H1 (cell line): Measurements from ENCODE around the gene HEBP1. TPM values are rescaled to one million over a fixed set of nuclear protein-coding genes. Genes with fewer than 3 reads are reported as not detected.

Experiments
- CTCF ChIA-PET: fragments of 300-600 bp; sonication (Branson Sonifier 250); formaldehyde crosslinking; loops from one replicate; lab custom pipeline; 2021; ENCODE audit not compliant: partially characterized antibody; lab: Charles Lee
- POLR2A ChIA-PET: fragments of 300-600 bp; sonication (Branson Sonifier 250); formaldehyde crosslinking; loops from one replicate; lab custom pipeline; 2021; ENCODE audit warnings: inconsistent platforms; ENCODE audit not compliant: partially characterized antibody; lab: Charles Lee
- DNase-seq, 2 experiments: peaks; one replicate each; pipeline versions ENCODE4 v3.0.0 to v3.0.0-alpha.2; 2010 to 2022; ENCODE audit warnings: low spot score in 2 of 2, low read depth in 1 of 2, mixed read lengths in 1 of 2
- FAIRE-seq: peaks from 2 replicates; lab custom pipeline; 2011; peaks lifted over from hg19 to GRCh38; lab: Jason Lieb, UNC
- H2AFZ ChIP-seq: 2 replicates; pipeline ENCODE4 v1.8.1; 2012; ENCODE audit warnings: low read length, inconsistent platforms
- H2AK5ac ChIP-seq: 2 replicates; pipeline ENCODE4 v1.6.1; 2013; ENCODE audit warnings: low read depth, low read length
- H2BK120ac ChIP-seq: replicated peaks from 2 replicates; pipeline ENCODE3; 2013; ENCODE audit warnings: low read depth, low read length, inconsistent platforms
- H2BK12ac ChIP-seq: 2 replicates; pipeline ENCODE4 v1.6.1; 2013; ENCODE audit warnings: low read depth, low read length
- H2BK15ac ChIP-seq: 2 replicates; pipeline ENCODE4 v1.6.1; 2013; ENCODE audit warnings: low read length
- H2BK20ac ChIP-seq: 2 replicates; pipeline ENCODE4 v1.6.1; 2013; ENCODE audit warnings: low read length
- H2BK5ac ChIP-seq: 2 replicates; pipeline ENCODE4 v1.6.1; 2013; ENCODE audit warnings: low read depth, low read length
- H3K14ac ChIP-seq: 2 replicates; pipeline ENCODE4 v1.6.1; 2013; ENCODE audit warnings: inconsistent platforms; ENCODE audit not compliant: insufficient read length
- H3K18ac ChIP-seq: 2 replicates; pipeline ENCODE4 v1.6.1; 2013; ENCODE audit warnings: low read length; ENCODE audit errors: extremely low read depth
- H3K23ac ChIP-seq: 2 replicates; pipeline ENCODE4 v1.6.1; 2013; ENCODE audit warnings: inconsistent platforms; ENCODE audit not compliant: insufficient read length
- H3K23me2 ChIP-seq: 2 replicates; pipeline ENCODE4 v1.6.1; 2013; ENCODE audit warnings: low read depth, low read length
- H3K27ac ChIP-seq: 2 replicates; pipeline ENCODE4 v1.6.1; 2011; ENCODE audit warnings: low read depth, low read length, inconsistent platforms
- H3K27me3 ChIP-seq, 4 experiments: replicated peaks in 1 of 4; 1 replicate in 1 of 4; 2 replicates in 3 of 4; pipeline versions ENCODE4 v1.6.1 to v1.8.1; 2011 to 2013; ENCODE audit warnings: low read length in 3 of 4, mild to moderate bottlenecking in 3 of 4, inconsistent platforms in 2 of 4, mixed read lengths in 2 of 4, moderate library complexity in 1 of 4; ENCODE audit not compliant: control insufficient read depth in 3 of 4, insufficient read depth in 3 of 4; ENCODE audit errors: extremely low read depth in 1 of 4
- H3K36me3 ChIP-seq, 4 experiments: 2 replicates each; pipeline versions ENCODE4 v1.6.1 to v1.8.1; 2011 to 2013; ENCODE audit warnings: mild to moderate bottlenecking in 4 of 4, low read length in 3 of 4, moderate library complexity in 2 of 4, control low read depth in 1 of 4, inconsistent platforms in 1 of 4; ENCODE audit not compliant: insufficient read depth in 4 of 4, control insufficient read depth in 2 of 4
- H3K4ac ChIP-seq: replicated peaks from 2 replicates; pipeline ENCODE3; 2013; ENCODE audit warnings: low read length, low read depth, mixed read lengths, inconsistent platforms; ENCODE audit not compliant: insufficient read length
- H3K4me1 ChIP-seq, 4 experiments: replicated peaks in 1 of 4; 1 replicate in 1 of 4; 2 replicates in 3 of 4; pipeline versions ENCODE4 v1.6.1 to v1.8.1; 2011 to 2013; ENCODE audit warnings: low read length in 3 of 4, inconsistent platforms in 2 of 4, mixed read lengths in 1 of 4; ENCODE audit not compliant: insufficient read depth in 4 of 4, control insufficient read depth in 3 of 4
- H3K4me2 ChIP-seq, 2 experiments: 2 replicates each; pipeline versions ENCODE4 v1.6.1 to v1.8.1; 2011 to 2013; ENCODE audit warnings: low read depth in 2 of 2, low read length in 2 of 2, control low read depth in 1 of 2, inconsistent platforms in 1 of 2, mild to moderate bottlenecking in 1 of 2; ENCODE audit not compliant: insufficient read depth in 1 of 2
- H3K4me3 ChIP-seq, 4 experiments: fragments of 200-600, 300-600 bp in 1 of 4; sonication (generic), shearing (Covaris generic), sonication (Bioruptor Twin) in 1 of 4; 2 replicates each; pipeline versions ENCODE4 v1.5.1 to v1.8.1; 2011 to 2016; ENCODE audit warnings: low read length in 4 of 4, low read depth in 3 of 4, control low read depth in 2 of 4, inconsistent platforms in 2 of 4, mild to moderate bottlenecking in 2 of 4, mixed read lengths in 1 of 4, moderate library complexity in 1 of 4; ENCODE audit not compliant: insufficient read depth in 2 of 4; ENCODE audit errors: extremely low read depth in 1 of 4
- H3K56ac ChIP-seq: replicated peaks from 2 replicates; pipeline ENCODE3; 2013; ENCODE audit warnings: low read depth, mild to moderate bottlenecking, mixed read lengths, low read length, inconsistent platforms; ENCODE audit not compliant: insufficient read length
- H3K79me1 ChIP-seq: 2 replicates; pipeline ENCODE4 v1.6.1; 2013; ENCODE audit warnings: low read depth, low read length, control low read depth
- H3K79me2 ChIP-seq, 2 experiments: 2 replicates each; pipeline versions ENCODE4 v1.6.1 to v1.8.1; 2012 to 2013; ENCODE audit warnings: low read length in 2 of 2, mild to moderate bottlenecking in 2 of 2, inconsistent platforms in 1 of 2; ENCODE audit not compliant: insufficient read depth in 2 of 2, control insufficient read depth in 1 of 2
- H3K9ac ChIP-seq, 4 experiments: replicated peaks in 1 of 4; 1 replicate in 1 of 4; 2 replicates in 3 of 4; pipeline versions ENCODE4 v1.6.1 to v1.8.1; 2011 to 2013; ENCODE audit warnings: low read depth in 3 of 4, low read length in 3 of 4, control low read depth in 2 of 4, mild to moderate bottlenecking in 2 of 4, moderate library complexity in 2 of 4, inconsistent platforms in 1 of 4; ENCODE audit errors: extremely low read depth in 1 of 4
- H3K9me3 ChIP-seq, 2 experiments: 2 replicates each; pipeline versions ENCODE4 v1.6.1 to v1.8.1; 2012 to 2013; ENCODE audit warnings: mild to moderate bottlenecking in 2 of 2, moderate library complexity in 2 of 2, control low read depth in 1 of 2, inconsistent platforms in 1 of 2, low read depth in 1 of 2, low read length in 1 of 2, mixed read lengths in 1 of 2; ENCODE audit not compliant: insufficient read depth in 2 of 2
- H4K20me1 ChIP-seq, 2 experiments: replicated peaks in 1 of 2; 2 replicates each; pipeline versions ENCODE3 to v1.8.1; 2011 to 2013; ENCODE audit warnings: inconsistent platforms in 2 of 2, low read length in 2 of 2, mild to moderate bottlenecking in 1 of 2; ENCODE audit not compliant: insufficient read depth in 2 of 2, control insufficient read depth in 1 of 2
- H4K5ac ChIP-seq: 2 replicates; pipeline ENCODE4 v1.6.1; 2013; ENCODE audit warnings: low read length, low read depth, mixed read lengths, inconsistent platforms; ENCODE audit not compliant: insufficient read length
- H4K8ac ChIP-seq: 2 replicates; pipeline ENCODE4 v1.8.0; 2013; ENCODE audit warnings: mild to moderate bottlenecking, moderate library complexity, low read length, inconsistent platforms; ENCODE audit not compliant: insufficient read depth; ENCODE audit errors: extremely low read depth
- H4K91ac ChIP-seq: replicated peaks from 2 replicates; pipeline ENCODE3; 2013; ENCODE audit warnings: low read length, mixed read lengths, inconsistent platforms; ENCODE audit not compliant: insufficient read length
- EZH2 ChIP-seq: fragments of 200-600 bp; sonication (generic); IDR thresholded peaks from 2 replicates; pipeline ENCODE4 v1.7.1; 2012; ENCODE audit warnings: low read depth, mild to moderate bottlenecking, moderate library complexity, low read length, inconsistent platforms; ENCODE audit not compliant: severe bottlenecking
- RAD21 ChIP-seq, 2 experiments: IDR thresholded peaks in 1 of 2; conservative IDR thresholded peaks in 1 of 2; 2 replicates each; pipeline ENCODE4 v1.6.1; 2011; ENCODE audit warnings: low read depth in 2 of 2, low read length in 2 of 2, improper control_type of control experiment in 1 of 2, inconsistent platforms in 1 of 2, mild to moderate bottlenecking in 1 of 2, moderate library complexity in 1 of 2
- SIN3A ChIP-seq, 2 experiments: IDR thresholded peaks in 1 of 2; conservative IDR thresholded peaks in 1 of 2; 2 replicates each; pipeline ENCODE4 v1.6.1; 2011 to 2012; ENCODE audit warnings: low read length in 2 of 2, improper control_type of control experiment in 1 of 2, low read depth in 1 of 2, mild to moderate bottlenecking in 1 of 2
- SRF ChIP-seq: IDR thresholded peaks from 2 replicates; pipeline ENCODE4 v1.6.1; 2011; ENCODE audit warnings: mild to moderate bottlenecking, low read depth, low read length, moderate library complexity
- WGBS, 2 experiments: shearing (Covaris generic) in 1 of 2; methylation state at CpG; one replicate each; pipeline versions ENCODE4 v1.1.6 to v1.1.7; 2013 to 2015; ENCODE audit warnings: low lambda C conversion rate in 2 of 2, mixed read lengths in 2 of 2, inconsistent platforms in 1 of 2, low coverage in 1 of 2, missing lambda C conversion rate in 1 of 2; ENCODE audit not compliant: insufficient replicate concordance in 2 of 2, insufficient coverage in 1 of 2, insufficient read length in 1 of 2; ENCODE audit errors: extremely low coverage in 1 of 2, missing lambda C conversion rate in 1 of 2; 5-methylcytosine and 5-hydroxymethylcytosine counted together
- polyA plus RNA-seq, 7 experiments: library from polyadenylated mRNA; depleted of rRNA in 3 of 7; stranded (reverse) in 5 of 7; unstranded in 2 of 7; fragments of >200 nt in 5 of 7; fragments of 200-250 nt in 2 of 7; gene quantifications; 1 replicate in 5 of 7; 2 replicates in 1 of 7; 4 replicates in 1 of 7; pipeline versions ENCODE4 v1.2.1 to v1.2.3, GENCODE V29; 2011 to 2013; ENCODE audit warnings: missing spikeins in 2 of 7, mixed read lengths in 2 of 7
- total RNA-seq: library from RNA; stranded (reverse); fragmentation: NEBNext Ultra II Directional; extraction: Animal tissue kit (Norgen Biotek cat#: 25700); gene quantifications from 2 replicates; pipeline ENCODE4 v1.2.1, GENCODE V29; 2021

The HEBP1 gene
- total and polyA plus RNA-seq, 2 of the 8 experiments (the other 6 are each of a cell fraction or from before 2014, with no cell fraction given), result 30.8 to 56.1 TPM

- H4K91ac ChIP-seq, result no peak overlapping the region
- H2BK20ac ChIP-seq, result no peak overlapping the region
- H3K18ac ChIP-seq, result no peak overlapping the region
- CTCF ChIA-PET, result interaction anchor here (0.7 to 1.6 kb wide), 3 partner anchors 11 to 280 kb away, joined by 4 to 7 read pairs (median 4); no protein-coding TSS in a partner anchor
- no peaks in the 10 kb centered on the region for H3K79me2 ChIP-seq
- H3K4me3 ChIP-seq, result peak overlapping the region in 1 of 4 experiments; percentile 51; a peak in 1 of 8 replicates
- H3K23ac ChIP-seq, result no peak overlapping the region
- H4K8ac ChIP-seq, result no peak overlapping the region
- 91% methylated on average over 27 of the region's 27 CpGs; no CpG with 5 or more reads in 1 of the 2 experiments for WGBS, 2 experiments
- no peak overlapping the region for H2BK5ac ChIP-seq
- no peak overlapping the region for H4K5ac ChIP-seq
- no peaks in the 10 kb centered on the region for H3K27me3 ChIP-seq
- H3K36me3 ChIP-seq, result no peaks in the 10 kb centered on the region
- H3K9me3 ChIP-seq, result peaks cover 0 to 3% of the 10 kb centered on the region in 2 experiments; a peak in 1 of 4 replicates
- H2BK15ac ChIP-seq, result no peak overlapping the region
- H3K4ac ChIP-seq, result no peak overlapping the region
- H3K56ac ChIP-seq, result no peak overlapping the region
- H3K79me1 ChIP-seq, result no peaks in the 10 kb centered on the region
- H3K27ac ChIP-seq, result no peak overlapping the region
- H3K9ac ChIP-seq, result no peak overlapping the region
- H4K20me1 ChIP-seq, result no peaks in the 10 kb centered on the region
- H3K23me2 ChIP-seq, result no peaks in the 10 kb centered on the region
- peaks cover 0 to 4% (median 0%) of the 10 kb centered on the region in 4 experiments; a peak in 2 of 7 replicates for H3K4me1 ChIP-seq
- POLR2A ChIA-PET, result no interaction called here
- H2AK5ac ChIP-seq, result no peak overlapping the region
- H3K14ac ChIP-seq, result no peak overlapping the region
- DNase-seq, result peak in 1 of 2 experiments; percentile 68
- no peak for FAIRE-seq
- peak overlapping the region; percentile 39; the same call in 1 of the 2 replicates for H2BK12ac ChIP-seq
- H2AFZ ChIP-seq, result no peak overlapping the region; the same call in 1 of the 2 replicates
- TF ChIP-seq RAD21 (IDR thresholded peaks at IDR 0.05 in 1 of 2, conservative IDR thresholded peaks at IDR 0.05 in 1 of 2; ENCODE audit: low read depth in 2 of 2, low read length in 2 of 2) (no peak), EZH2 (no peak), SRF (no peak), SIN3A (conservative IDR thresholded peaks at IDR 0.05 in 1 of 2, IDR thresholded peaks at IDR 0.05 in 1 of 2; ENCODE audit: low read depth in 1 of 2, low read length in 2 of 2) (no peak)
- no peak overlapping the region for H2BK120ac ChIP-seq
- peak overlapping the region in 1 of 2 experiments; percentile 20; a peak in 1 of 4 replicates for H3K4me2 ChIP-seq
These were observed 72.6 kb downstream of the HEBP1 start for GRCh38 chr12:12927211-12928079.
